ENCODE data around the gene LMO2. TPM values are rescaled to one million over a fixed set of nuclear protein-coding genes. Genes with fewer than 3 reads are reported as not detected.
A peak's percentile ranks its signal among the peaks of the same experiment; 100 is the strongest.
"Not testable (repeated sequence)": the region's sequence is repeated elsewhere in the genome, so short reads cannot be mapped to it uniquely, and the experiment has no call there.

The LMO2 gene
- total RNA-seq, 2 donors from 2014 or later = not detected

DNA sequence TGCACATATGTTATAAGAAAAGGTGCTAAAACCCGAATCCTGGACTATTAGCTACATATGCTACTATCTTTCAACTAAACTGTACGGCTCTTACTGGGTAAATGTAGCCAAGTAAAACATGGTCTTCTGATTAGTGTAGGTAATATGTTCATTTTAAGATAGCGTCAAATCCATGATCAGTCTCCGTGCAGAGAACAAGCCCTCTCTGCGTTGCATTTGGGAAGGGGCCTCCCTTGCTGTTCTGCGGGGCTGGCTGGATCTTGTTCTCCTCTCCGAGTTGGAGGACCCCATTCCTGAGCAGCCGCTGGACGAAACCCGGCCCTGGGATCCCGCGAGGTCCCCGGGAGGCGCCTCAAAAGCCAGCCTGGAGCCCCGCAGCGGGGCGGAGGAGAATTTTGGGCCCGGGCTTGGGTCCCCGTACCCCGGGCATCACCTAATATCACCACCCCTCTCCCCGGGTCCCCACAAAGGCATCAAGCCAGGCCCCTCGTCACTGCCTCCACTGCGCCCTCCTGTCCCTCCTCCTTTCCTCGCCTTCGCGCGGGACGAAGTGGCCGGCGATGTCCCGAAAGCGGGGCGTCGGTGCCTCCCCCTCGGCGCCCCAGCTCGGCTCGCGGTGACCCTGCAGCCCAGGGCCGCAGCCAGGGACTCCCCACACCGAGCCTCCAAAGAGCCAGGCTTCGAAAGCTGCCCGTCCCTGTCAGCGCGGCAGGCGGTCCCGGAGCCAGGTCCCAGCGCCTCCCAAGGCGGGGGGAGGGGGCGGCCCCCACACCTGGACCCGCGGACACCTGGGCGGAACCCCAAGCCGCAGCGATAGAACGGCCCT is 63.1 kb downstream of the LMO2 start:
- no peaks in the 10 kb centered on the region for H3K9me3 Mint-ChIP-seq
- ATAC-seq (peak in 1 of 2 donors; percentile 31), DNase-seq (ENCODE audit: low spot score) (no peak)
- peaks cover 3 to 6% of the 10 kb centered on the region in 2 donors for H3K4me1 Mint-ChIP-seq (ENCODE audit: low read depth in 2 of 2)
- no peaks in the 10 kb centered on the region for H3K36me3 Mint-ChIP-seq
- H3K27me3 Mint-ChIP-seq = peaks cover 35 to 48% of the 10 kb centered on the region in 2 donors
- H3K27ac Mint-ChIP-seq = no peak overlapping the region
- H3K4me3 Mint-ChIP-seq = peak overlapping the region; percentile 56

DNA sequence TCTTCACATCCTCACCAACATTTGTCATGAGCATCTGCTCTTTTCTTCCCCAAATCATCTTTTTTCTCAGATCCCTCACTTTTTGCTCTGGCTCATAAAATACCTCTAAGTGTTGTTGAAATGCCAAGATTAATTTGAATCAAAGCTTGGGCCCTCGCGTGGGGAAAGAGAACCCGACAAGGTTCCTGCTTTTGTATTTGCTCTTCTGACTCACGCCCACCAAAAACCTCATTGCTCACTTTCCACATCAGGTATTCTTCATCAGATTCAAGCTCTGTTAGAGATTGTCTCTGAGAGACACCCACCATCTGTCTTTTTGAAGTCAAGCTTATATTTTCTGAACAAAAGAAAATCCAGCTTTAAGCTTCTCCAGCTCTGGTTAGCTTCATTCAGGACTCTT is 64.7 kb downstream of the LMO2 start:
- Mint-ChIP-seq H3K4me1 (ENCODE audit: low read depth in 2 of 2) (peaks cover 3 to 6% of the 10 kb centered on the region in 2 donors), H3K36me3 (no peaks in the 10 kb centered on the region), H3K4me3 (no peak overlapping the region), H3K27me3 (peaks cover 36 to 40% of the 10 kb centered on the region in 2 donors), H3K27ac (no peak overlapping the region), H3K9me3 (no peaks in the 10 kb centered on the region)
- DNase-seq (ENCODE audit: low spot score) (no peak), ATAC-seq (no peak)

DNA sequence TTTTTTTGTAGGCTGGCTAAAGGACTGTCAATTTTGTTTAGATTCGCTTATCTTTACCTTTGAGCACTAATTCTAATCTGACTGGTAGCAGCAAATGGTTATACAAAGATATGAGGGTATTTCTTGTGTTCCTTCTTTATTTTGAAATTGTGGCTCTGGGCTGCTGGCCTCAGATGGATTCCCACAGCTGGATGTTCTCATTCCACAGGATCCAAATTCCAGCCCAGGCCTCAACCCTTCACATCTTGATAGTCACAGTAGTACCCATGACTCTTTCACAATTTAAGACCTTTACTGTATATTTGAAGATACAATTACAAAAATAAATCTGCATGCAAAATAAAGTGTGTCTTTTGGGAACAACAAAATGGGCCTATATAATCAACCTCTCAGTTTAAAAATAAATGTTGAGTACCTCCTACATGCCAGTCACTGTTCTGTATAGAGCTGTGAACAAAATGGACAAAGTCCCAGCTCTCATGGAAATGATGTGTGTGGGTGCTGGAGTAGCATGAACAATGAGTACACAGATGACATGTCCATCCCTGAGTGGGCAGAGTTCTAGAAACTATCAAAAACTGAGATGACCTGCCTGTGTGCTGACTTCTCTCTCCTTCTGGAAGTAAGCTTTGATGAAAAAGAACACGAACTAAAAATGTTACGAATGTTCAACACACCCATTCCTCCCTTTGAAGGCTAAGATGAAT is 65.9 kb downstream of the LMO2 start:
- Mint-ChIP-seq H3K27ac (no peak overlapping the region), H3K36me3 (no peaks in the 10 kb centered on the region), H3K27me3 (peaks cover 33 to 40% of the 10 kb centered on the region in 2 donors), H3K4me3 (no peak overlapping the region), H3K9me3 (no peaks in the 10 kb centered on the region), H3K4me1 (ENCODE audit: low read depth in 2 of 2) (peaks cover 3 to 6% of the 10 kb centered on the region in 2 donors)
- ATAC-seq (no peak), DNase-seq (ENCODE audit: low spot score) (no peak)

DNA sequence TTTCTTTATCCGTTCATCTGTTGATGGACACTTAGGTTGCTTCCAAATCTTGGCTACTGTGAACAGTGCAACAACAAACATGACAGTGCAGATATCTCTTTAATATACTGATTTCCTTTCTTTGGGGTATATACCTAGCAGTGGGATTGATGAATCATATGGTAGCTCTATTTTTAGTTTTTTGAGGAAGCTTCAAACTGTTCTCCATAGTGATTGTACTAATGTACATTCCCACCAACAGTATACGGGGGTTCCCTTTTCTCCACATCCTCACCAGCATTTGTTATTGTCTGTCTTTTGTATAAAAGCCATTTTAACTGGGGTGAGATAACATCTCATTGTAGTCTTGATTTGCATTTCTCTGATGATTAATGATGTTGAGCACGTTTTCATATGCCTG is 68.9 kb downstream of the LMO2 start:
- H3K4me3 Mint-ChIP-seq; H3K4me1 Mint-ChIP-seq (ENCODE audit: low read depth in 2 of 2); H3K27ac Mint-ChIP-seq; ATAC-seq; H3K36me3 Mint-ChIP-seq; DNase-seq (ENCODE audit: low spot score); H3K9me3 Mint-ChIP-seq: not testable (repeated sequence)
- peaks cover 24 to 31% of the 10 kb centered on the region in 2 donors for H3K27me3 Mint-ChIP-seq

DNA sequence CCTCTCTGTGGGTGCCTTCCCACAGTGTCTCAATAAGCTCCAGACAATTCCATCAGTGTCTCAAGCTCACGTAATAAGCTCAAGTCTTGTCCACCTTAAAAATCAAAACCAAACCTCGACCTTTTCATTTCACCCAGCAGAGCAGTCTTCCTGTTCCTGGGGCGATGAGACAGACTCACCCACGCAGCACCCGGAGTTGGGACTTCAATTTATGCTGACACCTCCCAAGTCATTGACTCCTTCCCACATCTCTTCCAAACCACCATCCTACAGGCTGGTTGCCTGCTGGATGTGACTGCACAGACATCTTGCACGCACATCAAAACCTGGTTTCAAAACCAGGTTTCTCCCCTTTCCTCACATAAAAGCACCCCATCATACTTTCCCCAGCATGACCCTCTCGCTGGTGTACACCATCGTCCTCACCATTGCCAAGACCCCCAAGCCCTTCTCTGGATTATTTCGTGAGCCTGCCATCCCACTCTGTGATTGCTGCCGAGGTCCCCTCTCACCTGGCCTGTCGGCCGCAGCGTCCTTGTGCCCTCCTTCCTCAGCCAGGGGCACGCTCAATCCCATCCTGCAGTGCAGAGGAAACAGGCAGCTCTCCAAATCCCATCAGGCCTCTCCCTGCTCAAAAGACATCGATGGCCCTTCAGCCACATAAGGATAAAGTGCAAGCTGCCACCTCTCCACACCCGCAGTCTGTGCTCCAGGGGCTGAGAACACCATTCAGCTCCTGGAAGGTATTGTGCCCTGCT is 72.4 kb downstream of the LMO2 start:
- Mint-ChIP-seq H3K4me1 (ENCODE audit: low read depth in 2 of 2) (no peaks in the 10 kb centered on the region), H3K36me3 (no peaks in the 10 kb centered on the region), H3K4me3 (no peak overlapping the region), H3K27ac (no peak overlapping the region), H3K9me3 (no peaks in the 10 kb centered on the region), H3K27me3 (peaks cover 15 to 25% of the 10 kb centered on the region in 2 donors)
- ATAC-seq = peak in 1 of 2 donors; percentile 7
- no peak for DNase-seq (ENCODE audit: low spot score)

Other genes with a start within 250 kb of the LMO2 start
- gene C11orf91, start 191.2 kb downstream of the LMO2 start, total RNA-seq = not detected
- gene CD59, start 155.7 kb downstream of the LMO2 start, total RNA-seq = 10 to 100 TPM; 15.5 to 23.2 TPM
- 10 to 100 TPM; 20.8 to 25.1 TPM for gene FBXO3, start 117.6 kb downstream of the LMO2 start, total RNA-seq
- 100 to 1,000 TPM; 228 to 234 TPM for gene CAPRIN1, start 159.7 kb upstream of the LMO2 start, total RNA-seq
- 100 to 1,000 TPM in 1 of 2 donors, 10 to 100 TPM in 1; 93.6 to 135 TPM for gene NAT10, start 213.6 kb upstream of the LMO2 start, total RNA-seq

Data from natural killer cell treated with Interleukin-12 subunit alpha and Interleukin-12 subunit beta and Interleukin-15 and Interleukin-18, amount 100 ng/mL, for 72 hours (primary cell).